Frontal cortex (tissue), 1 donor: Measurements from ENCODE around the gene PRXL2A. TPM values are rescaled to one million over a fixed set of nuclear protein-coding genes. Genes with fewer than 3 reads are reported as not detected.

Experiments
- total RNA-seq: library from RNA; depleted of rRNA; stranded (reverse); fragments of >200 nt; gene quantifications from one replicate; pipeline ENCODE4 v1.2.3, GENCODE V29; 2014

PRXL2A gene
- total RNA-seq, 1 donor from 2014 or later = 80.3 TPM

Other genes starting within 250 kb of the PRXL2A start
- gene ANXA11, start 203.0 kb upstream of the PRXL2A start, total RNA-seq = 2.0 TPM
- under 0.01 TPM for gene MAT1A, start 118.9 kb upstream of the PRXL2A start, total RNA-seq
- gene DYDC1, start 51.8 kb upstream of the PRXL2A start, total RNA-seq = 0.41 TPM
- 2.4 TPM for gene DYDC2, start 51.8 kb upstream of the PRXL2A start, total RNA-seq
- gene TSPAN14, start 45.8 kb downstream of the PRXL2A start, total RNA-seq = 17.9 TPM
- 1.2 TPM for gene SH2D4B, start 129.4 kb downstream of the PRXL2A start, total RNA-seq